GM12878 (cell line): ENCODE results near the gene MYH10. TPM values are rescaled to one million over a fixed set of nuclear protein-coding genes. Genes with fewer than 3 reads are reported as not detected.
A peak's percentile ranks its signal among the peaks of the same experiment; 100 is the strongest.

Source experiments
- ATAC-seq: fragments of 200-7000 bp; cut with Tn5 transposase; 3 replicates; pipeline ENCODE4 v1.9.1; 2020; ENCODE audit warnings: mild to moderate bottlenecking, moderate library complexity
- BruUV-seq: library from RNA; stranded (reverse); fragments of 400-500 nt; replicated peaks from 2 replicates; lab custom pipeline; 2021; lab: Mats Ljungman, UMichigan
- CTCF ChIA-PET: fragments of 300-600 bp; sonication (Branson Sonifier 250); formaldehyde crosslinking; extraction: SDS; loops from one replicate; lab custom pipeline; 2021; ENCODE audit warnings: inconsistent platforms; lab: Yijun Ruan, JAX
- POLR2A ChIA-PET: fragments of 350-600 bp; formaldehyde crosslinking; extraction: SDS; loops from one replicate; lab custom pipeline; 2021; ENCODE audit warnings: inconsistent platforms; lab: Charles Lee
- RAD21 ChIA-PET: fragments of 300-600 bp; sonication (Branson Sonifier 250); formaldehyde crosslinking; loops from one replicate; lab custom pipeline; 2023; ENCODE audit warnings: antibody characterized with exemption; ENCODE audit not compliant: unreplicated experiment; lab: Charles Lee
- SMC1A ChIA-PET: fragments of 300-600 bp; sonication (Branson Sonifier 250); formaldehyde crosslinking; loops from one replicate; lab custom pipeline; 2023; ENCODE audit not compliant: unreplicated experiment, uncharacterized antibody; lab: Charles Lee
- DNase-seq: peaks from one replicate; pipeline ENCODE4 v3.0.0-alpha.2; 2011; ENCODE audit warnings: low read depth, low spot score
- FAIRE-seq: peaks from 3 replicates; lab custom pipeline; 2011; peaks lifted over from hg19 to GRCh38; lab: Jason Lieb, UNC
- H2AFZ ChIP-seq: 2 replicates; pipeline ENCODE4 v1.6.0; 2011; ENCODE audit warnings: low read depth, low read length, control low read depth; ENCODE audit not compliant: control insufficient read depth
- H3K27ac ChIP-seq: 2 replicates; pipeline ENCODE4 v1.5.1; 2011; ENCODE audit warnings: control low read depth; ENCODE audit not compliant: control insufficient read depth, insufficient read depth
- H3K27me3 ChIP-seq, 2 experiments: replicated peaks in 1 of 2; 2 replicates each; pipeline versions ENCODE4 v1.6.0 to v1.6.1; 2011; ENCODE audit warnings: low read length in 1 of 2; ENCODE audit not compliant: control insufficient read depth in 2 of 2, insufficient read depth in 2 of 2
- H3K36me3 ChIP-seq, 2 experiments: 2 replicates each; pipeline ENCODE4 v1.5.1; 2011; ENCODE audit warnings: low read length in 1 of 2; ENCODE audit not compliant: control insufficient read depth in 2 of 2, insufficient read depth in 2 of 2
- H3K4me1 ChIP-seq: 2 replicates; pipeline ENCODE4 v1.6.1; 2011; ENCODE audit warnings: mild to moderate bottlenecking, low read length, moderate library complexity, mixed read lengths; ENCODE audit not compliant: control insufficient read depth, insufficient read depth
- H3K4me2 ChIP-seq: 2 replicates; pipeline ENCODE4 v1.6.0; 2011; ENCODE audit warnings: control low read depth; ENCODE audit not compliant: control insufficient read depth, insufficient read depth
- H3K4me3 ChIP-seq: fragments of 200-600 bp; sonication (generic); 2 replicates; pipeline ENCODE4 v1.5.1; 2016
- H3K79me2 ChIP-seq: 2 replicates; pipeline ENCODE4 v1.6.0; 2011; ENCODE audit warnings: low read length; ENCODE audit not compliant: control insufficient read depth, insufficient read depth
- H3K9ac ChIP-seq: 2 replicates; pipeline ENCODE4 v1.8.0; 2011; ENCODE audit warnings: low read length, control low read depth, mixed read lengths; ENCODE audit not compliant: control insufficient read depth, insufficient read depth
- H3K9me3 ChIP-seq: replicated peaks from 3 replicates; pipeline ENCODE4 v1.5.1; 2011; ENCODE audit warnings: mild to moderate bottlenecking, low read length; ENCODE audit not compliant: control insufficient read depth, insufficient read depth
- H4K20me1 ChIP-seq: 2 replicates; pipeline ENCODE4 v1.6.0; 2011; ENCODE audit not compliant: control insufficient read depth, insufficient read depth
- CBX5 ChIP-seq: sonication (generic); IDR thresholded peaks from 2 replicates; pipeline ENCODE4 v1.6.1; 2016; ENCODE audit warnings: low read depth, moderate library complexity, mild to moderate bottlenecking, inconsistent platforms
- MEF2B ChIP-seq: fragments of 450-650 bp; IDR thresholded peaks from 2 replicates; pipeline ENCODE4 v1.6.1; 2018; ENCODE audit warnings: mild to moderate bottlenecking, moderate library complexity; ENCODE audit not compliant: partially characterized antibody, poor library complexity, severe bottlenecking
- POLR2AphosphoS2 ChIP-seq: IDR thresholded peaks from 2 replicates; pipeline ENCODE4 v1.6.1; 2011; ENCODE audit warnings: low read depth, mild to moderate bottlenecking, low read length, improper control_type of control experiment, moderate library complexity
- RUNX3 ChIP-seq: IDR thresholded peaks from 2 replicates; pipeline ENCODE4 v1.6.1; 2012; ENCODE audit warnings: low read length, inconsistent platforms
- TAF1 ChIP-seq: IDR thresholded peaks from 2 replicates; pipeline ENCODE4 v1.6.1; 2011; ENCODE audit warnings: mild to moderate bottlenecking, low read depth, low read length, borderline replicate concordance
- WGBS: methylation state at CpG from one replicate; pipeline ENCODE4 v1.1.6; 2016; ENCODE audit warnings: low lambda C conversion rate; ENCODE audit not compliant: insufficient replicate concordance, insufficient coverage; ENCODE audit errors: missing lambda C conversion rate; 5-methylcytosine and 5-hydroxymethylcytosine counted together
- in situ Hi-C: fragments of 300-500 bp; cut with MboI; formaldehyde crosslinking; loops from 9 replicates; pipeline ENCODE4 v1.14.3; 2018; ENCODE audit warnings: mixed read lengths
- intact Hi-C: fragments of 100-400 bp; cut with micrococcal nuclease; formaldehyde crosslinking; loops from one replicate; pipeline ENCODE4 v1.14.2; 2022; ENCODE audit not compliant: unreplicated experiment
- polyA plus RNA-seq, 11 experiments: library from polyadenylated mRNA; depleted of rRNA in 4 of 11; unstranded in 6 of 11; stranded (reverse) in 5 of 11; fragments of >200 nt; fragmentation: Nextera tagmentation in 4 of 11; fragmentation: Illumina TruSeq in 1 of 11; extraction: Ambion mirVana in 4 of 11; extraction: Trizol in 1 of 11; gene quantifications; 1 replicate in 1 of 11; 2 replicates in 10 of 11; pipeline versions ENCODE4 v1.2.1 to v1.2.3, GENCODE V29; 2011 to 2016; ENCODE audit warnings: inconsistent platforms in 2 of 11, missing spikeins in 2 of 11, low read depth in 1 of 11
- total RNA-seq, 4 experiments: library from RNA; depleted of rRNA in 3 of 4; stranded (reverse); fragments of >200 nt in 3 of 4; fragmentation: Illumina TruSeq in 1 of 4; extraction: Trizol in 1 of 4; gene quantifications; 2 replicates each; pipeline versions ENCODE4 v1.2.1 to v1.2.3, GENCODE V29; 2013 to 2021
- TF ChIP-seq, protein P1 (sequence below): fragments of 450-650 bp; IDR thresholded peaks from 2 replicates; pipeline ENCODE4 v1.6.1; 2017; ENCODE audit warnings: mild to moderate bottlenecking, moderate library complexity

The MYH10 gene
- total and polyA plus RNA-seq, 10 of the 15 experiments (the other 5 are each of a cell fraction or from before 2014, with no cell fraction given), result 0.33 to 7.1 (median 1.0) TPM

DNA sequence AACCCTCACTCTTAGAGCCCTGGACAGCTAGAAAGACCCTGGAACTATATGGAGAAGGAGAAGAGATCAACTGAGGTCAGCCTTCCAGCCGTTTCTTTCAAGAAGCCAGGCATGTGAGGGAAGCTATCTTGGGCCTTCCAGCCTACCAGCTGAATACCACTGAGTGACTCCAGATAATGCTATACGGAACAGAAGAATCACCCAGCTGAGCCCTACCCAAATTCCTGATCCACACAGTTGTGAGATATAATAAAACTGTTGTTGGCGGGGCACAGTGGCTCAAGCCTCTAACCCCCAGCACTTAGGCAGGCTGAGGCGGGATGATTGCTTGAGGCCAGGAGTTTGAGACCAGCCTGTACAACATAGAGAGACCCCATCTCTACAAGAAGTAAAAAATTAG, 26.2 kb upstream of the MYH10 start (continued):
- TF ChIP-seq CBX5 (no peak), TAF1 (no peak)

DNA sequence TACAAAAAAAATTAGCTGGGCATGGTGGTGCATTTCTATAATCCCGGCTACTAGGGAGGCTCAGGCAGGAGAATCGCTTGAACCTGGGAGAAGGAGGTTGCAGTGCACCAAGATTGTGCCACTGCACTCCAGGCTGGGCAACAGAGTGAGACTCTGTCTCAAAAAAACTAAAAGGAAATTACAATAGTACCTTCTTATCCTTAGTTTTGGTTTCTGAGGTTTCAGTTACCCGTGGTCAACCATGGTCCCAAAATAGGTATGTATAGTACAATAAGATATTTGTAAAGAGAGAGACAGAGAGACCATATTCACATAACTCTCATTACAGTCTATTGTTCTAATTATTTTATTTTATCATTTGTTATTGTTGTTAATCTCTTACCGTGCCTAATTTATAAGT, 24.3 kb upstream of the MYH10 start:
- Histone ChIP-seq H2AFZ (no peak overlapping the region), H3K9ac (no peak overlapping the region), H3K79me2 (no peaks in the 10 kb centered on the region)
- no TSS peak for BruUV-seq
- intact Hi-C loops, result no loop called here
- CTCF ChIA-PET, result no interaction called here
- TF ChIP-seq MEF2B (peak; percentile 30), POLR2AphosphoS2 (no peak), RUNX3 (peak; percentile 20; the same call in 1 of the 2 replicates)
- TF ChIP-seq, protein P1, sequence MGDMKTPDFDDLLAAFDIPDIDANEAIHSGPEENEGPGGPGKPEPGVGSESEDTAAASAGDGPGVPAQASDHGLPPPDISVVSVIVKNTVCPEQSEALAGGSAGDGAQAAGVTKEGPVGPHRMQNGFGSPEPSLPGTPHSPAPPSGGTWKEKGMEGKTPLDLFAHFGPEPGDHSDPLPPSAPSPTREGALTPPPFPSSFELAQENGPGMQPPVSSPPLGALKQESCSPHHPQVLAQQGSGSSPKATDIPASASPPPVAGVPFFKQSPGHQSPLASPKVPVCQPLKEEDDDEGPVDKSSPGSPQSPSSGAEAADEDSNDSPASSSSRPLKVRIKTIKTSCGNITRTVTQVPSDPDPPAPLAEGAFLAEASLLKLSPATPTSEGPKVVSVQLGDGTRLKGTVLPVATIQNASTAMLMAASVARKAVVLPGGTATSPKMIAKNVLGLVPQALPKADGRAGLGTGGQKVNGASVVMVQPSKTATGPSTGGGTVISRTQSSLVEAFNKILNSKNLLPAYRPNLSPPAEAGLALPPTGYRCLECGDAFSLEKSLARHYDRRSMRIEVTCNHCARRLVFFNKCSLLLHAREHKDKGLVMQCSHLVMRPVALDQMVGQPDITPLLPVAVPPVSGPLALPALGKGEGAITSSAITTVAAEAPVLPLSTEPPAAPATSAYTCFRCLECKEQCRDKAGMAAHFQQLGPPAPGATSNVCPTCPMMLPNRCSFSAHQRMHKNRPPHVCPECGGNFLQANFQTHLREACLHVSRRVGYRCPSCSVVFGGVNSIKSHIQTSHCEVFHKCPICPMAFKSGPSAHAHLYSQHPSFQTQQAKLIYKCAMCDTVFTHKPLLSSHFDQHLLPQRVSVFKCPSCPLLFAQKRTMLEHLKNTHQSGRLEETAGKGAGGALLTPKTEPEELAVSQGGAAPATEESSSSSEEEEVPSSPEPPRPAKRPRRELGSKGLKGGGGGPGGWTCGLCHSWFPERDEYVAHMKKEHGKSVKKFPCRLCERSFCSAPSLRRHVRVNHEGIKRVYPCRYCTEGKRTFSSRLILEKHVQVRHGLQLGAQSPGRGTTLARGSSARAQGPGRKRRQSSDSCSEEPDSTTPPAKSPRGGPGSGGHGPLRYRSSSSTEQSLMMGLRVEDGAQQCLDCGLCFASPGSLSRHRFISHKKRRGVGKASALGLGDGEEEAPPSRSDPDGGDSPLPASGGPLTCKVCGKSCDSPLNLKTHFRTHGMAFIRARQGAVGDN, result no peak
- TF ChIP-seq, all 136 proteins: peak for 2
- Histone ChIP-seq H3K27me3 (no peaks in the 10 kb centered on the region; a peak in 1 of 4 replicates), H3K9me3 (no peaks in the 10 kb centered on the region; the same call in 2 of the 3 replicates), H3K36me3 (no peaks in the 10 kb centered on the region), H3K27ac (no peak overlapping the region), H3K4me1 (no peaks in the 10 kb centered on the region), H4K20me1 (no peaks in the 10 kb centered on the region), H3K4me2 (no peak overlapping the region), H3K4me3 (no peak overlapping the region)
- FAIRE-seq (no peak), DNase-seq (no peak), ATAC-seq (no peak)
- ChIA-PET POLR2A (no interaction called here), RAD21 (no interaction called here), SMC1A (no interaction called here)
- in situ Hi-C loops, result no loop called here
- WGBS, result 37% methylated on average over 4 of the region's 4 CpGs
